ENCODE data around the gene PALMD.

PALMD gene

DNA sequence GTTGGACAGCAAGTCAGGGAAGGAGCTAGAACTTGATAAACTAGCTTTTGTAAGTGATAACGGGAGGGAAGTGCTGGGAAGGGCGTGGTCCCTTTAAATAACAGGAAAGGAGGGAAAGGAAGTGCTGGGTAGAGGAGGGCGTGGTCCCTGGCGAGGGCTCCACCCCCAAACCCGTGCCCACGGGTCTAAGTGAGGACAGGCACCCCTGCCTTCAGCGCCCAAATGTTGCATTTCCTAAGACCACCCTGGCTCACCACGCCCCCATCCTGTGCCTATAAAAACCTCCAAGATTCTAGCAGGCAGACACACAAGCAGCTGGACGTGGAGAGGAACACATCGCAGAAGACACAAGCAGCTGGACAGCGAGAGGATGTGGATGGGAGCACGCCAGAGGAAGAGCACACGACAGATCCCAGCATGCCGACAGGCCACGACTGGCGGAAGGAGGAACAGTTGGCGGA is 58.5 kb downstream of the PALMD start:
- no peak for DNase-seq

GRCh38 chr1:99705385-99705784 is 59.5 kb downstream of the PALMD start:
- no peak for DNase-seq

GRCh38 chr1:99707535-99708142 is 61.7 kb downstream of the PALMD start:
- DNase-seq = peak; percentile 60 to 71

GRCh38 chr1:99710994-99711393 is 65.1 kb downstream of the PALMD start:
- DNase-seq = no peak

DNA sequence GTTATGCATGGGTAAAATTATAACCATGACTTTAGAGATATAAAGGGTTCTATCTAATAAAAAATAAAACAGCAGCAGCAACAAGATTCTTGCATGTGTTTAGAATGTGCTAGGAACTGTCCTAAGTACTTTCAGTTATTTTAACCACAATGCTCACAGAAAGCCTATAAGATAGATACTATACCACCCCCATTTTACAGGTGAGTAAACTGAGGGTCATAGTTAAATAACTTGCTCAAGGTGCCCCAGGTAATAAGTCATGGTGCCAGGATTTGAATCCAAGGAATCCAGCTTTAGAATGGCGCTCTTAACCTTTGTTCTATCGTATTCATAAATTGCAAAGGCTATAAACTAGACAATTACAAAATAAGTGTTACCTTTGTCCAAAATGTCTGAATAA is 67.1 kb downstream of the PALMD start:
- no peak for DNase-seq

DNA sequence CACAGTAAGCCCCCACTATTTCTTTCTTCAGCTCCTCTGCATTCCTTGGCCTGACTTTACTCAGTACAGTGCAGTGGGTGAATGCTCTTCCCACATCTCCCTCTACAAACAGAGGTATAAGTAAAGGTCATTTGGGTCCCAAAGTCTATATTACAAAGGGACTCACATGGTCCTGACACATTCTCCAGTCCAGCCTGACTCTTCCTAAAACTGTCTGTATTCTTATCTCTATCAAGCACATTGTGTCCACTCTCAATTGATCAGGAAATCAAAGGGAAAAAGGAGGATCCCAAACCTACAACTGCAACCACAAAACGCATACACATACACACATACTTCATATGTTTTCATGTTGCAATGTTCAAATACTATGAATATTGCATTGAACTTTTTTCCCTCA is 71.1 kb downstream of the PALMD start:
- DNase-seq = no peak

- no peak for DNase-seq
Measured at GRCh38 chr1:99723251-99723650, 77.3 kb downstream of the PALMD start.

DNA sequence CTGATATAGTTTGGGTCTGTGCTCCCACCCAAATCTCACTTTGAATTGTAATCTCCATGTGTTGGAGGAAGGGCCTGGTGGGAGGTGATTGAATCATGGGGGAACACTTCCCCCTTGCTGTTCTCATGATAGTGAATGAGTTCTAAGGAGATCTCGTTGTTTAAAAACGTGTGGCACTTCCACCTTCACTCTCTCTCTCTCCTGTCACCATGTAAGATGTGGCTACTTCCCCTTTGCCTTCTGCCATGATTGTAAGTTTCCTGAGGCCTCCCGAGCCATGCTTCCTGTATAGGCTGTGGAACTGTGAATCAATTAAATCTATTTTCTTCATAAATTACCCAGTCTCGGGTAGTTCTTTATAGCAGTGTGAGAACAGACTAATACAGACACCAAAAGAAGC is 80.1 kb downstream of the PALMD start:
- DNase-seq = no peak

- DNase-seq = no peak
Measured at GRCh38 chr1:99726407-99726806, 80.5 kb downstream of the PALMD start.

DNA sequence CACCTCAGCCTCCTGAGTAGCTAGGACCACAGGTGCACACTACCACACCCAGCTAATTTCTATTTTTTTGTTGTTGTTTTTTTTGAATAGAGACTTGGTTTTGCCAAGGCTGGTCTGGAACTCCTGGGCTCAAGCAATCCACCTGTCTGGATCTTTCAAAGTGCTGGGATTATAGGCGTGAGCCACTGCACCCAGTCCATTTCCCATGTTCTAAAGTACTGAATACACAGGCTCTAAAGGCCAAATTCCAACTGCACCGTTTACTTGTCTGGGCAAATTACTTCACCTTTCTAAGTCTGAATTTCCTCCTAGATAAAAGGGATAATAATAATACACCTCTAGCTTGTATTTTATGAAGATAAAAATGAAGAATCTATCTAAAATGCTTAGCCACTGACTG is 80.9 kb downstream of the PALMD start:
- no peak for DNase-seq

DNA sequence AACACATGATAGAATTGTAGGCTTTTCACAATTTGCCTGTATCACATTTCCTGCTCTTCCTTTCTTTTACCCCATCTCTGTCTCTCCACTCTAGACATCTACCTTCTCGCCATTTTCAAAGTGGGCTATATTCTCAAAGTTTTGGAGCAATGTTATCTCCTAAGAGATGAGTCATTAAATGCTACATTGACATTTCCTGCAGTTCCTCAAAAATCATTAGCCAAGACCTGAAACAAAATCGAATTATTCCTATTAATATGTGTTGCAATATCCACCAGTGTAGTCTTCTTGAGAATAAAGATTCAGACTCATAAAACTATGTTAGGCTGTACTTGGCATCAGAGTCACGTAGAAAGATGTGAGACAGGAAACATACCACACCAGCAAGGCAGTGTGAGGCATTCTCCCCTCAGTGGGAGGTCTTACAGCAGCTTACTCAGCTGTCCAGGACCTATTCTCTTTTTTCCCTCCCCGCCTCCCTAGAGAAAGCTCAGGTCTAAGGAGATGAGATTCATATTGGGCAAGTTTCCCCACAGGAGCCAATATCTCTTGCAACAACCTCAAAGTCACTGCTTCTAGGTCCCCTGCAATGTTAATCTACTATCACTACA is 81.8 kb downstream of the PALMD start:
- no peak for DNase-seq

DNA sequence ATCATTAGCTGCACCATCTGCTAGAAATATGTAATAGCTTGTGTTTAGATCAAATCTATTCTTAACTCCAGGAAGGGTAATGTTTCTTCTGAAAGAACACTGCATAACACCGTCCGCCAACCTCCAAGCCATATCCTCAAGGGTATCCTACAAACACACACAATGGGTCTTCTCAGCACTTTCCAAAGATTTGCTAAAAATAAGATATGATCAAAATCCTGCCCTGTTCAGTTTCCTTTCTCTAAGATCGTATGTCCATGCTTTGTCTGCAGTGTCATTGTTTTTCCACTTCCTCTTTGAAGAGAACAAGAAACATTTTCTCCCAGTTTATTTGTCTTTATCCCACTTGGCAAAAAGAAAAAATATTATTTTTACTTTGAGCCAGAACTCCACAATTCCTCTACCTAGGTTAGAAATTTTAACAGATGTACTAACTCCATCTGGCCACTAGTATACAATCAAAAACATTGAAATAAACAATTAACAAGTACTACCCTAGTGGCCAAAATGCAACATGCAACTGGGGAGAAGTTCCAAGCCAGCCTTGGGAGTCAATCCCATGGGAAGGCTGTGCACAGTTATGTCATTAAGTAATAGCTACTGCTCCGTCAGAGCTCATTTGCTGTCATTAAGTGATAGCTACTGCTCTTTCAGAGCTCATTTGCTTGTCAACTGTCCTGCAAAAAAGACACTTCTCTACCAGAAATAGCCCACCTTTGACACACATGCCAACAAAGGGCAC is 82.8 kb downstream of the PALMD start:
- no peak for DNase-seq

DNA sequence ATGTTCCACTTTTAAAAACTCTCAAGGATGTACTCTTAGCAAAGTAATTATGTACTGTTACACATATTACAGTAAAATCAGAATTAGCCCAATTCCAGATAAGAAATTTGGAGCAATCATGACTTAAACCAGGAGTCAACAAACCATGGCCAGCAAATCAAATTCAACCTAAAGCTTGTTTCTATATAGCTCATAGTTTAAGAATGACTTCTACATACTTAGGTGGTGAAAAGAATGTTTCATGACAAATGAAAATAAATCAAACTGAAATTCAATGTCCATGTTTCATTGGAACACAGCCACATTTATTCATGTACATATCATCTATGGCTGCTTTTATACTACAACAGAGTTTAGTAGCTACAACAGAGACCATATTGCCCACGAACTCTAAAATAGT is 85.5 kb downstream of the PALMD start:
- DNase-seq = no peak

GRCh38 chr1:99735852-99736251 is 89.9 kb downstream of the PALMD start:
- DNase-seq = no peak

DNA sequence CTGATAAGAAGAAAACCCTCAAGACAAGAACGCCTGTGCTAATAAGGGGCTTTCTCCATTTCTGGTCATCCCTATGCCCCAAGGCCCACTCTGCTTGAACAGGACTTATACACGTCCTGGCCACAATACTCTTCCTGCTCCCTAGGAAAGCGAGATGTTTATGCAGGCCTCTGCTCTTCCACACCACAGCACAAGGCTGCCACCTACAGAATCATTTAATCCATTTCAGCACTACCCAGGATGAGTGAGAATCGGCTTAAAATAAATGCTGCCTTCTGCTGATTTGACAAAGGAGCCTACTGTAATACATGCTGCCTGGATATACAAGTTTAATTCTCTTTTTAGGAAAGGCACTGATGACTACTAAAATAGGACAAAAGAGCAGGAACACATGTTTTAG is 91.1 kb downstream of the PALMD start:
- DNase-seq = no peak

- DNase-seq = no peak
Measured at GRCh38 chr1:99738858-99739465, 93.0 kb downstream of the PALMD start.

DNA sequence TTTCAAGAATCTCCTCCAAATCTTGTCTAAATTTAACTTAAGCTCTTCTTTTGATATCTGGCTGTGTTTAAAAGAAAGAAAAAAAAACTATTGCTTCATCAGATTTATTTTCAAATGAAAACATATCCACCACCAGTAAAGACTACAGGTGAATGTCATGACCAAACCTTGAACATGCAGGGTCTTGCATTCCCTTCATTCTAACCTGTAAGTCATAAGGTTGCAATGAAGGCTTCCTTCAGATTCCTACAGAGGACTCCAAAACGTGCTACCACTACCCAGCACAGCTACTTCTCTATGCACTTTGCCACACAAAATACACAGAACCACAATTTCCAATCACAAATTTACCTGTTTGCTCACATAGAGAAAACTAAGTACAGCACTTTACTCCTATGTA is 94.2 kb downstream of the PALMD start:
- DNase-seq = no peak
